A549 (cell line): Measurements from ENCODE around the gene CD55. TPM values are rescaled to one million over a fixed set of nuclear protein-coding genes. Genes with fewer than 3 reads are reported as not detected.

ENCODE experiments used
- ATAC-seq, 2 experiments: fragments of 200-7000 bp in 1 of 2; fragments of >200 bp in 1 of 2; cut with Nextera tagmentation in 1 of 2; cut with Tn5 transposase in 1 of 2; 3 replicates each; pipeline versions ENCODE4 v1.8.0 to v1.9.1; 2018 to 2020; ENCODE audit warnings: mild to moderate bottlenecking in 1 of 2, moderate library complexity in 1 of 2
- CTCF ChIA-PET: fragments of 300-600 bp; sonication (Branson Sonifier 250); formaldehyde crosslinking; extraction: SDS; loops from one replicate; lab custom pipeline; 2021; ENCODE audit warnings: antibody characterized with exemption, inconsistent platforms; lab: Yijun Ruan, JAX
- POLR2A ChIA-PET: fragments of 350-600 bp; formaldehyde crosslinking; extraction: SDS; loops from one replicate; lab custom pipeline; 2021; ENCODE audit warnings: antibody characterized with exemption, inconsistent platforms; lab: Yijun Ruan, JAX
- DNase-seq, 2 experiments: peaks; one replicate each; pipeline versions ENCODE4 v3.0.0 to v3.0.0-alpha.2; 2011 to 2016; ENCODE audit warnings: low read depth in 1 of 2, low spot score in 1 of 2
- FAIRE-seq: peaks from 2 replicates; lab custom pipeline; 2011; peaks lifted over from hg19 to GRCh38; lab: Jason Lieb, UNC
- H3K27ac ChIP-seq, 2 experiments: fragments of >200 bp; sonication (Bioruptor Twin); formaldehyde crosslinking; 3 replicates each; pipeline ENCODE4 v1.5.1; 2016 to 2017
- H3K4me1 ChIP-seq: fragments of >200 bp; sonication (Bioruptor Twin); formaldehyde crosslinking; 3 replicates; pipeline ENCODE4 v1.6.1; 2016
- H3K4me2 ChIP-seq: fragments of >200 bp; sonication (Bioruptor Twin); formaldehyde crosslinking; 3 replicates; pipeline ENCODE4 v1.6.1; 2016
- H3K4me3 ChIP-seq: fragments of >200 bp; sonication (Bioruptor Twin); formaldehyde crosslinking; 3 replicates; pipeline ENCODE4 v1.5.1; 2016
- H3K9me3 ChIP-seq: fragments of >200 bp; sonication (Bioruptor Twin); formaldehyde crosslinking; 3 replicates; pipeline ENCODE4 v1.6.1; 2016
- CBX8 ChIP-seq: fragments of 200-600 bp; sonication (generic); IDR thresholded peaks from 2 replicates; pipeline ENCODE4 v1.6.1; 2016
- CEBPB ChIP-seq, 2 experiments: fragments of >200 bp in 1 of 2; sonication (Bioruptor Twin) in 1 of 2; formaldehyde crosslinking in 1 of 2; IDR thresholded peaks; 2 replicates each; pipeline ENCODE4 v1.6.1; 2012 to 2016
- CHD2 ChIP-seq: fragments of 150-350 bp; IDR thresholded peaks from 2 replicates; pipeline ENCODE4 v1.6.1; 2014; ENCODE audit warnings: low read length; ENCODE audit not compliant: partially characterized antibody
- CHD4 ChIP-seq: fragments of 200-600 bp; sonication (generic); IDR thresholded peaks from 2 replicates; pipeline ENCODE4 v1.6.1; 2016; ENCODE audit warnings: antibody characterized with exemption, mild to moderate bottlenecking, borderline replicate concordance
- EHF ChIP-seq: fragments of 250-450 bp; sonication (Bioruptor Pico); IDR thresholded peaks from 2 replicates; pipeline ENCODE4 v1.5.0; 2020; ENCODE audit warnings: mild to moderate bottlenecking
- EHMT2 ChIP-seq: fragments of 200-600 bp; sonication (generic); IDR thresholded peaks from 2 replicates; pipeline ENCODE4 v1.6.1; 2016; ENCODE audit warnings: antibody characterized with exemption, low read depth, mild to moderate bottlenecking, moderate library complexity
- ESRRA ChIP-seq: fragments of 150-350 bp; IDR thresholded peaks from 2 replicates; pipeline ENCODE4 v1.6.1; 2014; ENCODE audit warnings: mild to moderate bottlenecking, low read length, borderline replicate concordance
- HDAC2 ChIP-seq: fragments of 200-600 bp; sonication (generic); IDR thresholded peaks from 2 replicates; pipeline ENCODE4 v1.6.1; 2016
- HEYL ChIP-seq: fragments of 250-450 bp; sonication (Bioruptor Pico); IDR thresholded peaks from 2 replicates; pipeline ENCODE4 v1.8.0; 2021; ENCODE audit warnings: mild to moderate bottlenecking, moderate library complexity
- HOXA7 ChIP-seq: fragments of 250-450 bp; sonication (Bioruptor Pico); IDR thresholded peaks from 2 replicates; pipeline ENCODE4 v1.5.0; 2020; ENCODE audit warnings: mild to moderate bottlenecking, moderate library complexity
- HOXB13 ChIP-seq: fragments of 250-450 bp; sonication (Bioruptor Pico); IDR thresholded peaks from 2 replicates; pipeline ENCODE4 v1.5.0; 2020; ENCODE audit warnings: low read depth, mild to moderate bottlenecking, moderate library complexity
- JUNB ChIP-seq: fragments of >200 bp; sonication (Bioruptor Twin); formaldehyde crosslinking; IDR thresholded peaks from 2 replicates; pipeline ENCODE4 v1.6.1; 2016
- KDM1A ChIP-seq: fragments of 200-600 bp; sonication (generic); IDR thresholded peaks from 2 replicates; pipeline ENCODE4 v1.6.1; 2016; ENCODE audit warnings: low read depth, mild to moderate bottlenecking
- MYC ChIP-seq: IDR thresholded peaks from 2 replicates; pipeline ENCODE4 v1.6.1; 2012; ENCODE audit warnings: mild to moderate bottlenecking, inconsistent platforms, low read length, improper control_type of control experiment, borderline replicate concordance
- NPAS2 ChIP-seq: fragments of 250-450 bp; sonication (Bioruptor Pico); IDR thresholded peaks from 2 replicates; pipeline ENCODE4 v1.8.0; 2022; ENCODE audit warnings: mild to moderate bottlenecking, moderate library complexity, borderline replicate concordance
- POLR2AphosphoS2 ChIP-seq: conservative IDR thresholded peaks from 2 replicates; pipeline ENCODE4 v1.6.1; 2012; ENCODE audit warnings: low read length, improper control_type of control experiment, inconsistent platforms
- RCOR1 ChIP-seq: fragments of 150-350 bp; IDR thresholded peaks from 2 replicates; pipeline ENCODE4 v1.6.1; 2014; ENCODE audit warnings: antibody characterized with exemption, low read length, low read depth
- TFCP2L1 ChIP-seq: fragments of 250-450 bp; sonication (Bioruptor Pico); IDR thresholded peaks from 2 replicates; pipeline ENCODE4 v1.5.0; 2021; ENCODE audit warnings: mild to moderate bottlenecking
- TP53 ChIP-seq: fragments of 250-450 bp; sonication (Bioruptor Pico); IDR thresholded peaks from 2 replicates; pipeline ENCODE4 v1.5.0; 2021; ENCODE audit warnings: mild to moderate bottlenecking, moderate library complexity
- ZC3H11A ChIP-seq: fragments of 450-650 bp; IDR thresholded peaks from 2 replicates; pipeline ENCODE4 v1.6.1; 2014; ENCODE audit warnings: antibody characterized with exemption, mild to moderate bottlenecking
- ZNF302 ChIP-seq: fragments of 250-450 bp; sonication (Bioruptor Pico); IDR thresholded peaks from 2 replicates; pipeline ENCODE4 v1.9.0; 2021; ENCODE audit warnings: inconsistent platforms, mild to moderate bottlenecking, moderate library complexity
- ZSCAN20 ChIP-seq: fragments of 250-450 bp; sonication (Bioruptor Pico); IDR thresholded peaks from 2 replicates; pipeline ENCODE4 v1.8.0; 2022; ENCODE audit warnings: mild to moderate bottlenecking, moderate library complexity
- WGBS: methylation state at CpG from one replicate; pipeline ENCODE4 v1.1.6; 2017; ENCODE audit errors: missing lambda C conversion rate; 5-methylcytosine and 5-hydroxymethylcytosine counted together
- polyA plus RNA-seq, 4 experiments: library from polyadenylated mRNA; depleted of rRNA in 3 of 4; stranded (reverse); fragments of >200 nt; fragmentation: RNase III in 1 of 4; extraction: RNeasy Plus Mini Kit Qiagen cat#74134 plus additional on column Dnase treatment in 1 of 4; gene quantifications; 2 replicates in 3 of 4; 3 replicates in 1 of 4; pipeline ENCODE4 v1.2.3, GENCODE V29; 2011 to 2017
- TF ChIP-seq, protein P1 (sequence below): IDR thresholded peaks from 2 replicates; pipeline ENCODE4 v1.6.1; 2012
- TF ChIP-seq, protein P2 (sequence below): fragments of >200 bp; sonication (Bioruptor Twin); formaldehyde crosslinking; IDR thresholded peaks from 2 replicates; pipeline ENCODE4 v1.6.1; 2016
- TF ChIP-seq, protein P3 (sequence below): fragments of 150-350 bp; IDR thresholded peaks from 2 replicates; pipeline ENCODE4 v1.6.1; 2014; ENCODE audit warnings: low read depth, mild to moderate bottlenecking, low read length
- TF ChIP-seq, protein P4 (sequence below): IDR thresholded peaks from 2 replicates; pipeline ENCODE4 v1.6.1; 2012
- TF ChIP-seq, protein P5 (sequence below): fragments of 200-600 bp; sonication (generic); IDR thresholded peaks from 2 replicates; pipeline ENCODE4 v1.6.1; 2016; ENCODE audit warnings: antibody characterized with exemption, mild to moderate bottlenecking, moderate library complexity
- TF ChIP-seq, protein P6 (sequence below): IDR thresholded peaks from 2 replicates; pipeline ENCODE4 v1.6.1; 2012; ENCODE audit warnings: low read depth, borderline replicate concordance
- TF ChIP-seq, protein P7 (sequence below): fragments of 250-450 bp; sonication (Bioruptor Pico); IDR thresholded peaks from 2 replicates; pipeline ENCODE4 v1.5.0; 2021; ENCODE audit warnings: mild to moderate bottlenecking, moderate library complexity, borderline replicate concordance

CD55 gene
- polyA plus RNA-seq, 2 of the 4 experiments (the other 2 are of a cell fraction): 37.0 to 173 TPM

DNA sequence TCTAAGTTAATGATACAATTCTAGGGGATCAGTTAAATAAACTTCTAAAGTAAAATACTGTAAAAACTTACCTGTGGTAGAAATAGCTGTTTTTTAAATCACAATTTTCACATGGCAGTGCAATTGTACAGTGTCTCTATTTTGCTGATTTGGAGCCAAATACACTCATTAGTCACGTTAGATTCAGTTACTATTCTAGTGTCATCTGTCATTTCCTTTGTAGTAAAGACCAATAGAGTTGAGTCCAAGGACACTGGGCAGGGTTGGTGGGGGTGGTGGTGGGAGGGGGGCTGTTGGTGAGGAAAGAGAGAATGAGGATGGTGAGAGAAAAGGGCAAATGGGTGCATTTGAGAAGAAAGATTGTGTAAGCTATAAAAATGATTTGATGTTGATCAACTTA is 33.6 kb downstream of the CD55 start:
- CTCF ChIA-PET: interaction anchor here (0.9 to 1.1 kb wide), 2 partner anchors 34 to 276 kb away, joined by 3 read pairs; partner anchors contain the start of gene CD55

DNA sequence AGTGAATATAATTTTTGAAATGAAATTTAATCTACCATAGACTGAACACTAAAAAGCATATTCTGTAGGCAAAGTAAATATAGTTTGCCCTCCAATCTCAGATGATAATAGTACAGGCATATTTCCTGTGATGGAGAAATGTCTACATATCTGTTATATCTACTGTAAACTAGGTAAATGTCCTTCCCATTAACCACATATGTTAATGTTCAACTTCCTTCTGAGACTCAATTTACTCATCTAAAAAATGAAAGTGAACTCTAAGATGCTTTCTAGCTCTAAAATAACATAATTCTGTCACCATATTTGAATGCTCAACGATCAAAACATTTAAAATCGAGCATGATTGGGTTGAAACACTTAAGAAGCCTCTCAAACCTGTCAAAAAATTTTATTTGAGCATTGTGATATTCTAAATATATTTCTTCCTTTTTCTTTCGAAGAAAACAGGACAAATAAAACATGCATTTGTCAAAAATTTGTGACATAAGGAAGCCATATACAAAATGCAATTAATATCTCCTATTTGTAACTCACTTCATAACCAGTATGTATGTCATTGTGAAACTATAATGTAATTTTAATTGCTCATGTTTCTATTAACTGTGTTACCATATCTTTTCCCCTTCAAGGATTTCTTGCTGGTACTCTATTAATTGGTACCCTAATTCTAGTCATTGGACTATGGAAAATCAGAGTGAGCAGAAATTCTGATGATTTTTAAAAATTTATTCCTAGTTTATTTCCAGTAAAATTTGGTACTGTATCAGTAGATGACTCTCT is 34.2 kb downstream of the CD55 start:
- ATAC-seq (no peak), FAIRE-seq (no peak), DNase-seq (no peak)
- H3K4me2 ChIP-seq: no peak overlapping the region
- POLR2A ChIA-PET: no interaction called here
- no peak overlapping the region for H3K27ac ChIP-seq
- CTCF ChIA-PET: interaction anchor here (0.9 kb wide), 1 partner anchor 35 kb away, joined by 3 read pairs; the partner anchor contains the start of gene CD55
- H3K9me3 ChIP-seq: no peaks in the 10 kb centered on the region
- no peak overlapping the region for H3K4me3 ChIP-seq
- H3K4me1 ChIP-seq: peaks cover 15% of the 10 kb centered on the region; the same call in 2 of the 3 replicates
- 86% methylated on average over 3 of the region's 3 CpGs for WGBS
- TF ChIP-seq, protein P1, sequence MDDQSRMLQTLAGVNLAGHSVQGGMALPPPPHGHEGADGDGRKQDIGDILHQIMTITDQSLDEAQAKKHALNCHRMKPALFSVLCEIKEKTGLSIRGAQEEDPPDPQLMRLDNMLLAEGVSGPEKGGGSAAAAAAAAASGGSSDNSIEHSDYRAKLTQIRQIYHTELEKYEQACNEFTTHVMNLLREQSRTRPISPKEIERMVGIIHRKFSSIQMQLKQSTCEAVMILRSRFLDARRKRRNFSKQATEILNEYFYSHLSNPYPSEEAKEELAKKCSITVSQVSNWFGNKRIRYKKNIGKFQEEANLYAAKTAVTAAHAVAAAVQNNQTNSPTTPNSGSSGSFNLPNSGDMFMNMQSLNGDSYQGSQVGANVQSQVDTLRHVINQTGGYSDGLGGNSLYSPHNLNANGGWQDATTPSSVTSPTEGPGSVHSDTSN: no peak
- TF ChIP-seq EHF (CRISPR knock-in tag) (no peak), ZNF302 (CRISPR knock-in tag) (no peak), ZC3H11A (no peak), HOXB13 (CRISPR knock-in tag) (no peak), CHD2 (no peak), CBX8 (no peak), HOXA7 (CRISPR knock-in tag) (no peak), CHD4 (no peak), NPAS2 (no peak), HEYL (CRISPR knock-in tag) (no peak), CEBPB (IDR thresholded peaks at IDR 0.05) (no peak)
- TF ChIP-seq, protein P2, sequence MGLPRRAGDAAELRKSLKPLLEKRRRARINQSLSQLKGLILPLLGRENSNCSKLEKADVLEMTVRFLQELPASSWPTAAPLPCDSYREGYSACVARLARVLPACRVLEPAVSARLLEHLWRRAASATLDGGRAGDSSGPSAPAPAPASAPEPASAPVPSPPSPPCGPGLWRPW: no peak
- TF ChIP-seq, protein P3, sequence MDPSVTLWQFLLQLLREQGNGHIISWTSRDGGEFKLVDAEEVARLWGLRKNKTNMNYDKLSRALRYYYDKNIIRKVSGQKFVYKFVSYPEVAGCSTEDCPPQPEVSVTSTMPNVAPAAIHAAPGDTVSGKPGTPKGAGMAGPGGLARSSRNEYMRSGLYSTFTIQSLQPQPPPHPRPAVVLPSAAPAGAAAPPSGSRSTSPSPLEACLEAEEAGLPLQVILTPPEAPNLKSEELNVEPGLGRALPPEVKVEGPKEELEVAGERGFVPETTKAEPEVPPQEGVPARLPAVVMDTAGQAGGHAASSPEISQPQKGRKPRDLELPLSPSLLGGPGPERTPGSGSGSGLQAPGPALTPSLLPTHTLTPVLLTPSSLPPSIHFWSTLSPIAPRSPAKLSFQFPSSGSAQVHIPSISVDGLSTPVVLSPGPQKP: no peak
- TF ChIP-seq, protein P4, sequence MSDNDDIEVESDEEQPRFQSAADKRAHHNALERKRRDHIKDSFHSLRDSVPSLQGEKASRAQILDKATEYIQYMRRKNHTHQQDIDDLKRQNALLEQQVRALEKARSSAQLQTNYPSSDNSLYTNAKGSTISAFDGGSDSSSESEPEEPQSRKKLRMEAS: no peak

More for the DNA sequence above, 33.6 kb downstream of the CD55 start:
- FAIRE-seq (no peak), DNase-seq (no peak), ATAC-seq (no peak)
- POLR2A ChIA-PET: no interaction called here
- Histone ChIP-seq H3K4me2 (no peak overlapping the region), H3K4me3 (no peak overlapping the region), H3K27ac (no peak overlapping the region), H3K9me3 (no peaks in the 10 kb centered on the region), H3K4me1 (peaks cover 15% of the 10 kb centered on the region; the same call in 2 of the 3 replicates)
- 43% methylated on average over 1 of the region's 1 CpG for WGBS
- TF ChIP-seq KDM1A (no peak), ZNF302 (CRISPR knock-in tag) (no peak), TFCP2L1 (CRISPR knock-in tag) (no peak), ZSCAN20 (CRISPR knock-in tag) (no peak), CEBPB (IDR thresholded peaks at IDR 0.05) (no peak), JUNB (no peak), ESRRA (no peak), RCOR1 (no peak), TP53 (CRISPR knock-in tag) (no peak), CHD4 (no peak), CHD2 (no peak), EHMT2 (no peak), POLR2AphosphoS2 (no peak), HDAC2 (no peak), MYC (no peak)
- TF ChIP-seq, protein P2: no peak
- TF ChIP-seq, protein P5, sequence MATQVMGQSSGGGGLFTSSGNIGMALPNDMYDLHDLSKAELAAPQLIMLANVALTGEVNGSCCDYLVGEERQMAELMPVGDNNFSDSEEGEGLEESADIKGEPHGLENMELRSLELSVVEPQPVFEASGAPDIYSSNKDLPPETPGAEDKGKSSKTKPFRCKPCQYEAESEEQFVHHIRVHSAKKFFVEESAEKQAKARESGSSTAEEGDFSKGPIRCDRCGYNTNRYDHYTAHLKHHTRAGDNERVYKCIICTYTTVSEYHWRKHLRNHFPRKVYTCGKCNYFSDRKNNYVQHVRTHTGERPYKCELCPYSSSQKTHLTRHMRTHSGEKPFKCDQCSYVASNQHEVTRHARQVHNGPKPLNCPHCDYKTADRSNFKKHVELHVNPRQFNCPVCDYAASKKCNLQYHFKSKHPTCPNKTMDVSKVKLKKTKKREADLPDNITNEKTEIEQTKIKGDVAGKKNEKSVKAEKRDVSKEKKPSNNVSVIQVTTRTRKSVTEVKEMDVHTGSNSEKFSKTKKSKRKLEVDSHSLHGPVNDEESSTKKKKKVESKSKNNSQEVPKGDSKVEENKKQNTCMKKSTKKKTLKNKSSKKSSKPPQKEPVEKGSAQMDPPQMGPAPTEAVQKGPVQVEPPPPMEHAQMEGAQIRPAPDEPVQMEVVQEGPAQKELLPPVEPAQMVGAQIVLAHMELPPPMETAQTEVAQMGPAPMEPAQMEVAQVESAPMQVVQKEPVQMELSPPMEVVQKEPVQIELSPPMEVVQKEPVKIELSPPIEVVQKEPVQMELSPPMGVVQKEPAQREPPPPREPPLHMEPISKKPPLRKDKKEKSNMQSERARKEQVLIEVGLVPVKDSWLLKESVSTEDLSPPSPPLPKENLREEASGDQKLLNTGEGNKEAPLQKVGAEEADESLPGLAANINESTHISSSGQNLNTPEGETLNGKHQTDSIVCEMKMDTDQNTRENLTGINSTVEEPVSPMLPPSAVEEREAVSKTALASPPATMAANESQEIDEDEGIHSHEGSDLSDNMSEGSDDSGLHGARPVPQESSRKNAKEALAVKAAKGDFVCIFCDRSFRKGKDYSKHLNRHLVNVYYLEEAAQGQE: no peak
- TF ChIP-seq, protein P6, sequence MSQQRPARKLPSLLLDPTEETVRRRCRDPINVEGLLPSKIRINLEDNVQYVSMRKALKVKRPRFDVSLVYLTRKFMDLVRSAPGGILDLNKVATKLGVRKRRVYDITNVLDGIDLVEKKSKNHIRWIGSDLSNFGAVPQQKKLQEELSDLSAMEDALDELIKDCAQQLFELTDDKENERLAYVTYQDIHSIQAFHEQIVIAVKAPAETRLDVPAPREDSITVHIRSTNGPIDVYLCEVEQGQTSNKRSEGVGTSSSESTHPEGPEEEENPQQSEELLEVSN: no peak
- TF ChIP-seq, protein P7, sequence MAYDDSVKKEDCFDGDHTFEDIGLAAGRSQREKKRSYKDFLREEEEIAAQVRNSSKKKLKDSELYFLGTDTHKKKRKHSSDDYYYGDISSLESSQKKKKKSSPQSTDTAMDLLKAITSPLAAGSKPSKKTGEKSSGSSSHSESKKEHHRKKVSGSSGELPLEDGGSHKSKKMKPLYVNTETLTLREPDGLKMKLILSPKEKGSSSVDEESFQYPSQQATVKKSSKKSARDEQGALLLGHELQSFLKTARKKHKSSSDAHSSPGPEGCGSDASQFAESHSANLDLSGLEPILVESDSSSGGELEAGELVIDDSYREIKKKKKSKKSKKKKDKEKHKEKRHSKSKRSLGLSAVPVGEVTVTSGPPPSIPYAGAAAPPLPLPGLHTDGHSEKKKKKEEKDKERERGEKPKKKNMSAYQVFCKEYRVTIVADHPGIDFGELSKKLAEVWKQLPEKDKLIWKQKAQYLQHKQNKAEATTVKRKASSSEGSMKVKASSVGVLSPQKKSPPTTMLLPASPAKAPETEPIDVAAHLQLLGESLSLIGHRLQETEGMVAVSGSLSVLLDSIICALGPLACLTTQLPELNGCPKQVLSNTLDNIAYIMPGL: no peak
